Activated CD8-positive, alpha-beta memory T cell treated with anti-CD3 and anti-CD28 coated beads for 48 hours (primary cell): Measurements from ENCODE around the gene GALNT9.
"Not testable (repeated sequence)": the region's sequence is repeated elsewhere in the genome, so short reads cannot be mapped to it uniquely, and the experiment has no call there.

ENCODE experiments used
- DNase-seq, 3 experiments: peaks; one replicate each; pipeline ENCODE4 v3.0.0-alpha.2; 2020; ENCODE audit warnings: low read depth in 2 of 3, low spot score in 2 of 3

The GALNT9 gene

GRCh38 chr12:132358241-132359225 lies 29.1 kb upstream of the GALNT9 start:
- DNase-seq = not testable (repeated sequence)

- DNase-seq = no peak
Observed at GRCh38 chr12:132357623-132358186, 28.3 kb upstream of the GALNT9 start.

GRCh38 chr12:132356691-132357622 lies 27.6 kb upstream of the GALNT9 start:
- DNase-seq = no peak

GRCh38 chr12:132355742-132356681 lies 26.6 kb upstream of the GALNT9 start:
- DNase-seq = no peak

- no peak for DNase-seq
Observed at GRCh38 chr12:132354982-132355680, 25.7 kb upstream of the GALNT9 start.

GRCh38 chr12:132354211-132354981 lies 25.0 kb upstream of the GALNT9 start:
- DNase-seq = no peak

- DNase-seq = no peak
Observed at GRCh38 chr12:132353811-132354210, 24.4 kb upstream of the GALNT9 start.

- no peak for DNase-seq
Observed at GRCh38 chr12:132352896-132353800, 23.8 kb upstream of the GALNT9 start.

GRCh38 chr12:132351751-132352495 lies 22.5 kb upstream of the GALNT9 start:
- no peak for DNase-seq

GRCh38 chr12:132349501-132350131 lies 20.2 kb upstream of the GALNT9 start:
- DNase-seq = no peak

GRCh38 chr12:132348176-132348575 lies 18.8 kb upstream of the GALNT9 start:
- DNase-seq = no peak

GRCh38 chr12:132347176-132347855 lies 17.9 kb upstream of the GALNT9 start:
- DNase-seq = no peak

- no peak for DNase-seq
Observed at GRCh38 chr12:132346471-132347175, 17.2 kb upstream of the GALNT9 start.

GRCh38 chr12:132345561-132346200 lies 16.3 kb upstream of the GALNT9 start:
- DNase-seq = no peak

GRCh38 chr12:132345126-132345525 lies 15.7 kb upstream of the GALNT9 start:
- no peak for DNase-seq
